ENCODE measurements around the gene GADD45A. TPM values are rescaled to one million over a fixed set of nuclear protein-coding genes. Genes with fewer than 3 reads are reported as not detected.

Gene GADD45A
- total RNA-seq, 1 experiment from 2014 or later: 34.5 TPM

- TF ChIP-seq, protein P1, sequence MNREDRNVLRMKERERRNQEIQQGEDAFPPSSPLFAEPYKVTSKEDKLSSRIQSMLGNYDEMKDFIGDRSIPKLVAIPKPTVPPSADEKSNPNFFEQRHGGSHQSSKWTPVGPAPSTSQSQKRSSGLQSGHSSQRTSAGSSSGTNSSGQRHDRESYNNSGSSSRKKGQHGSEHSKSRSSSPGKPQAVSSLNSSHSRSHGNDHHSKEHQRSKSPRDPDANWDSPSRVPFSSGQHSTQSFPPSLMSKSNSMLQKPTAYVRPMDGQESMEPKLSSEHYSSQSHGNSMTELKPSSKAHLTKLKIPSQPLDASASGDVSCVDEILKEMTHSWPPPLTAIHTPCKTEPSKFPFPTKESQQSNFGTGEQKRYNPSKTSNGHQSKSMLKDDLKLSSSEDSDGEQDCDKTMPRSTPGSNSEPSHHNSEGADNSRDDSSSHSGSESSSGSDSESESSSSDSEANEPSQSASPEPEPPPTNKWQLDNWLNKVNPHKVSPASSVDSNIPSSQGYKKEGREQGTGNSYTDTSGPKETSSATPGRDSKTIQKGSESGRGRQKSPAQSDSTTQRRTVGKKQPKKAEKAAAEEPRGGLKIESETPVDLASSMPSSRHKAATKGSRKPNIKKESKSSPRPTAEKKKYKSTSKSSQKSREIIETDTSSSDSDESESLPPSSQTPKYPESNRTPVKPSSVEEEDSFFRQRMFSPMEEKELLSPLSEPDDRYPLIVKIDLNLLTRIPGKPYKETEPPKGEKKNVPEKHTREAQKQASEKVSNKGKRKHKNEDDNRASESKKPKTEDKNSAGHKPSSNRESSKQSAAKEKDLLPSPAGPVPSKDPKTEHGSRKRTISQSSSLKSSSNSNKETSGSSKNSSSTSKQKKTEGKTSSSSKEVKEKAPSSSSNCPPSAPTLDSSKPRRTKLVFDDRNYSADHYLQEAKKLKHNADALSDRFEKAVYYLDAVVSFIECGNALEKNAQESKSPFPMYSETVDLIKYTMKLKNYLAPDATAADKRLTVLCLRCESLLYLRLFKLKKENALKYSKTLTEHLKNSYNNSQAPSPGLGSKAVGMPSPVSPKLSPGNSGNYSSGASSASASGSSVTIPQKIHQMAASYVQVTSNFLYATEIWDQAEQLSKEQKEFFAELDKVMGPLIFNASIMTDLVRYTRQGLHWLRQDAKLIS (CRISPR knock-in tag; IDR thresholded peaks at IDR 0.05; ENCODE audit: borderline replicate concordance): no peak
- TF ChIP-seq RORB (CRISPR knock-in tag; IDR thresholded peaks at IDR 0.05) (no peak), OVOL2 (CRISPR knock-in tag; IDR thresholded peaks at IDR 0.05; ENCODE audit: borderline replicate concordance) (no peak), FOXP1 (CRISPR knock-in tag; IDR thresholded peaks at IDR 0.05; ENCODE audit: borderline replicate concordance) (no peak)
- TF ChIP-seq, protein P2, sequence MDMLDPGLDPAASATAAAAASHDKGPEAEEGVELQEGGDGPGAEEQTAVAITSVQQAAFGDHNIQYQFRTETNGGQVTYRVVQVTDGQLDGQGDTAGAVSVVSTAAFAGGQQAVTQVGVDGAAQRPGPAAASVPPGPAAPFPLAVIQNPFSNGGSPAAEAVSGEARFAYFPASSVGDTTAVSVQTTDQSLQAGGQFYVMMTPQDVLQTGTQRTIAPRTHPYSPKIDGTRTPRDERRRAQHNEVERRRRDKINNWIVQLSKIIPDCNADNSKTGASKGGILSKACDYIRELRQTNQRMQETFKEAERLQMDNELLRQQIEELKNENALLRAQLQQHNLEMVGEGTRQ (CRISPR knock-in tag; IDR thresholded peaks at IDR 0.05): no peak
These were observed 31.7 kb upstream of the GADD45A start (continued) for GRCh38 chr1:67653304-67653703.

DNA sequence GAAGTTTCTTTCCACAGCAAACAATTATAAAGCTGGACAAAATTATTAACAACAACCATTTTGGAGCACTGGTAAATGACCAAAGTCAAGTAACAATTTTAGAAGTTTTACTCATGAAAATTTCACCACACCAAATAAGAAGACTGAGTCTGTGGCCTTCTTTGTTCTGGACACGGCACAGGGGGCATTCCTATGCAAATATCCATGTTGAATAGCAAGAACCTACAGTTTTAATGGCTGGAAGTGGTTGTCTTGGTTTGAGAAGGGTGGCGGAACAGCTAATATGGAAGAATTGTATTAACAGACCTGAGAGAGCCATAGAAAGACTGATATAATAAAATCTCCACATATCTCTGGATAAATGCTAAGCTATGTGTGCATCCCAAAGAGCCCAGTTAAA, 29.4 kb upstream of the GADD45A start:
- no peak for DNase-seq (ENCODE audit: low spot score)
- Mint-ChIP-seq H3K9me3 (peaks cover 4% of the 10 kb centered on the region), H3K4me3 (no peak overlapping the region), H3K27ac (no peak overlapping the region), H3K36me3 (no peaks in the 10 kb centered on the region), H3K4me1 (peaks cover 13% of the 10 kb centered on the region), H3K27me3 (ENCODE audit: low read depth) (no peaks in the 10 kb centered on the region)
- TF ChIP-seq, protein P3, sequence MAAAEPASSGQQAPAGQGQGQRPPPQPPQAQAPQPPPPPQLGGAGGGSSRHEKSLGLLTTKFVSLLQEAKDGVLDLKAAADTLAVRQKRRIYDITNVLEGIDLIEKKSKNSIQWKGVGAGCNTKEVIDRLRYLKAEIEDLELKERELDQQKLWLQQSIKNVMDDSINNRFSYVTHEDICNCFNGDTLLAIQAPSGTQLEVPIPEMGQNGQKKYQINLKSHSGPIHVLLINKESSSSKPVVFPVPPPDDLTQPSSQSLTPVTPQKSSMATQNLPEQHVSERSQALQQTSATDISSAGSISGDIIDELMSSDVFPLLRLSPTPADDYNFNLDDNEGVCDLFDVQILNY (CRISPR knock-in tag; IDR thresholded peaks at IDR 0.05): no peak
- TF ChIP-seq FOXJ3 (CRISPR knock-in tag; IDR thresholded peaks at IDR 0.05; ENCODE audit: borderline replicate concordance) (no peak), ATF3 (CRISPR knock-in tag; conservative IDR thresholded peaks at IDR 0.05) (no peak), RORB (CRISPR knock-in tag; IDR thresholded peaks at IDR 0.05) (no peak), AR (CRISPR knock-in tag; IDR thresholded peaks at IDR 0.05) (no peak), SOX15 (CRISPR knock-in tag; IDR thresholded peaks at IDR 0.05) (no peak), SP1 (CRISPR knock-in tag; conservative IDR thresholded peaks at IDR 0.05) (no peak), E2F4 (CRISPR knock-in tag; IDR thresholded peaks at IDR 0.05; ENCODE audit: borderline replicate concordance, low read depth) (no peak), TCF7 (CRISPR knock-in tag; IDR thresholded peaks at IDR 0.05; ENCODE audit: low read depth) (no peak), IRF2 (CRISPR knock-in tag; IDR thresholded peaks at IDR 0.05; ENCODE audit: borderline replicate concordance, low read depth) (no peak), ATF6 (CRISPR knock-in tag; IDR thresholded peaks at IDR 0.05) (no peak), E2F1 (CRISPR knock-in tag; IDR thresholded peaks at IDR 0.05) (no peak), ELF4 (CRISPR knock-in tag; IDR thresholded peaks at IDR 0.05; ENCODE audit: low read depth) (no peak), ZNF423 (CRISPR knock-in tag; IDR thresholded peaks at IDR 0.05) (no peak)
- TF ChIP-seq, protein P4, sequence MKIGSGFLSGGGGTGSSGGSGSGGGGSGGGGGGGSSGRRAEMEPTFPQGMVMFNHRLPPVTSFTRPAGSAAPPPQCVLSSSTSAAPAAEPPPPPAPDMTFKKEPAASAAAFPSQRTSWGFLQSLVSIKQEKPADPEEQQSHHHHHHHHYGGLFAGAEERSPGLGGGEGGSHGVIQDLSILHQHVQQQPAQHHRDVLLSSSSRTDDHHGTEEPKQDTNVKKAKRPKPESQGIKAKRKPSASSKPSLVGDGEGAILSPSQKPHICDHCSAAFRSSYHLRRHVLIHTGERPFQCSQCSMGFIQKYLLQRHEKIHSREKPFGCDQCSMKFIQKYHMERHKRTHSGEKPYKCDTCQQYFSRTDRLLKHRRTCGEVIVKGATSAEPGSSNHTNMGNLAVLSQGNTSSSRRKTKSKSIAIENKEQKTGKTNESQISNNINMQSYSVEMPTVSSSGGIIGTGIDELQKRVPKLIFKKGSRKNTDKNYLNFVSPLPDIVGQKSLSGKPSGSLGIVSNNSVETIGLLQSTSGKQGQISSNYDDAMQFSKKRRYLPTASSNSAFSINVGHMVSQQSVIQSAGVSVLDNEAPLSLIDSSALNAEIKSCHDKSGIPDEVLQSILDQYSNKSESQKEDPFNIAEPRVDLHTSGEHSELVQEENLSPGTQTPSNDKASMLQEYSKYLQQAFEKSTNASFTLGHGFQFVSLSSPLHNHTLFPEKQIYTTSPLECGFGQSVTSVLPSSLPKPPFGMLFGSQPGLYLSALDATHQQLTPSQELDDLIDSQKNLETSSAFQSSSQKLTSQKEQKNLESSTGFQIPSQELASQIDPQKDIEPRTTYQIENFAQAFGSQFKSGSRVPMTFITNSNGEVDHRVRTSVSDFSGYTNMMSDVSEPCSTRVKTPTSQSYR (CRISPR knock-in tag; IDR thresholded peaks at IDR 0.05): no peak
- POLR2A ChIA-PET: no interaction called here
- CTCF ChIA-PET: no interaction called here
- ATAC-seq: peak; percentile 65

Measured in WTC11 (cell line).